Measurements from ENCODE around the gene LYST.

LYST gene

GRCh38 chr1:235872270-235872669, 5.6 kb upstream of the LYST start:
- TF ChIP-seq, protein P1, sequence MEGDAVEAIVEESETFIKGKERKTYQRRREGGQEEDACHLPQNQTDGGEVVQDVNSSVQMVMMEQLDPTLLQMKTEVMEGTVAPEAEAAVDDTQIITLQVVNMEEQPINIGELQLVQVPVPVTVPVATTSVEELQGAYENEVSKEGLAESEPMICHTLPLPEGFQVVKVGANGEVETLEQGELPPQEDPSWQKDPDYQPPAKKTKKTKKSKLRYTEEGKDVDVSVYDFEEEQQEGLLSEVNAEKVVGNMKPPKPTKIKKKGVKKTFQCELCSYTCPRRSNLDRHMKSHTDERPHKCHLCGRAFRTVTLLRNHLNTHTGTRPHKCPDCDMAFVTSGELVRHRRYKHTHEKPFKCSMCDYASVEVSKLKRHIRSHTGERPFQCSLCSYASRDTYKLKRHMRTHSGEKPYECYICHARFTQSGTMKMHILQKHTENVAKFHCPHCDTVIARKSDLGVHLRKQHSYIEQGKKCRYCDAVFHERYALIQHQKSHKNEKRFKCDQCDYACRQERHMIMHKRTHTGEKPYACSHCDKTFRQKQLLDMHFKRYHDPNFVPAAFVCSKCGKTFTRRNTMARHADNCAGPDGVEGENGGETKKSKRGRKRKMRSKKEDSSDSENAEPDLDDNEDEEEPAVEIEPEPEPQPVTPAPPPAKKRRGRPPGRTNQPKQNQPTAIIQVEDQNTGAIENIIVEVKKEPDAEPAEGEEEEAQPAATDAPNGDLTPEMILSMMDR (IDR thresholded peaks at IDR 0.05), result no peak

DNA sequence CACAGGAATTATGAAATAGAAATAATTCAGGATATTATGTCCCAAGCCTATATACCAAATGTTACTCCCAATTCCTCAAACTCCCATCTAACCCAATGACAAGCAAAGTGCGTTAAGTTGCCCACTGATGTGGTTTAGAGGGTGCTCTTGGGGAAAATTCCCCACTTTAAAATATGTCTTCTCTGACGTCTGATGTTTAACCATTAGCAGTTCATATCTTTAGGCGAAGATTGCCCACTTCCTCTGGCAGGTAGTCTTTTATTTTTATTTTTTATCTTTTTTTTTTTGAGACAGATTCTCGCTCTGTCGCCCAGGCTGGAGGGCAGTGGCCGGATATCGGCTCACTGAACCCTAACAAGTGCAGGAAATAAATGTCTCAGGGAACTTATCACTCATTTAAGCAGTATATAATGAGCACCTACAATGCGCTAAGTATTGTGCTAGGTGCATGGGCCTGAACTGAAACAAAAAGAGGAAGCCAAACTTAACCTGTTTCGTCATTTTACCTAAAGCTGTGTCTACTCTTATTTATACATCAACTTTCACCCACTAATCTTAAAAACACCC, 1.3 kb upstream of the LYST start:
- TF ChIP-seq, protein P1 (IDR thresholded peaks at IDR 0.05), result no peak

DNA sequence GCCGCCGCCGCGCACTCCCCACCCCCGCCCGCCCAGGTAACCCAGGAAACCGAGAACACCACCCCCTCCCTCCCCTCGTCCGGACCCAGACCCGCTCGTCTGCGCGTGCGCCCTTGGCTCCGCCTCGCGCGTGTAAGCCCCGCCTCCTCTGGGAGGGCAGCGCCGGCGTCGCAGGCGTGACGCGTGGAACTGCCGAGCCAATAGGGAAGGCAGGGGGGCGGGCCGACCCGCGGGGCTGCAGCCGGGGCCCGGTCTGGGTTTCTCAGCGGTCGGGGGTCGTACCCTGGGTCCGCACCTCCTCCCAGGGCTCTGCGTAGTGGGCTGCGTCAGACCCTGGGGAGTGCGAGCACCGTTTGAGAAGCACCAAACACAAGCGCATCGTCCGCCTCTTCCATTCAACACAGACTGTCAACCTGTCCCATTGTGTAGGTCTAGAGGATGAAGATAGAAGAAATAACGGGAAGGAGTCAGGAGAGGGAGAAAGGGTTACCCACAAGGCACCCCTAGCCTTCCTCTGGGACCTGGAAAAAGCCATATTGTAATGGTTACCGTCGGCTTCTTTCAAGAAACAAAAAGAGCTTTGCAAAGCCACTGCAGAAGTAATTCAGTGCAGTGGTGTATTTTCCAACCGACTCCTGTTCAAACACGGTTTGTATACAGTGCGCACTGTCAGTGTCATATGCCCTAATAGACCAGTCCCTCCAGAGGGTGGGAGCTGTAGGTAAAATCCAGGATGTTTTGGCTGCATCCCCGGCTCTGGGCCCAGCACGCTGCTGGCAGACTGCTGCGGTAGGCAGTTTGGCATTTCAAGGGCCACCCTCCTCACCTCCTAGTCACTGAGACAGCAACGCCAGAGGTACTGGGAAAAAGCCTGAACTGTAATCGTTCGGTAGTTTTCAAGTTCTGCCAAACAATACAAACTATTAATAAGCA, 473 bp upstream of the LYST start:
- TF ChIP-seq, protein P1 (IDR thresholded peaks at IDR 0.05), result no peak

GRCh38 chr1:235865565-235866204, 1.0 kb downstream of the LYST start:
- TF ChIP-seq, protein P1 (IDR thresholded peaks at IDR 0.05), result no peak

GRCh38 chr1:235864931-235865525, 1.7 kb downstream of the LYST start:
- TF ChIP-seq, protein P1 (IDR thresholded peaks at IDR 0.05), result no peak

GRCh38 chr1:235864469-235864868, 2.2 kb downstream of the LYST start:
- TF ChIP-seq, protein P1 (IDR thresholded peaks at IDR 0.05), result no peak

DNA sequence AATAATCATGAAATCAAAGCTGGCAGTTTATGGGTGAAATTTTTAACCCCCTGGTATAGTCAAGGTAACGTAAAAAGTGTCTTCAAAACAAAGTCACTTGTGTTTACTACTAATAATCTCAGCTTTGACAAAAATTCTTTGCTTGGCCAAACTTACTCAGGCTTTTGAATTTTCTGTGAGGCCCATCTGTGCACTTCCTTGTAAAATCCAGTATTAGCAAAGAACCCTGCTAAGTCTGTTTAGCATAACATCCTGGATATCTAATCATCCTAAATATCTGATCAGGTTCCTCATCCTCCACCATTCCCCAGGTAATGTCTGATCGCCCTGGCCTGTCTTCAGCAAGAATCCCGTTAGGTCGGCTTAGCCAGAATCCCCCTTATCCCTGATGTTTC, 3.0 kb downstream of the LYST start:
- TF ChIP-seq, protein P1 (IDR thresholded peaks at IDR 0.05), result no peak
